Measurements from ENCODE around the gene NFKBIZ. TPM values are rescaled to one million over a fixed set of nuclear protein-coding genes. Genes with fewer than 3 reads are reported as not detected.

Gene NFKBIZ
- total RNA-seq, 2 experiments from 2014 or later: 51.3 to 65.1 TPM

- H3K4me3 Mint-ChIP-seq: peak overlapping the region; percentile 96
- ATAC-seq: no peak
- DNase-seq: no peak
- CTCF ChIA-PET: interaction anchor here (0.7 to 2.2 kb wide), 4 partner anchors 9 to 377 kb away, joined by 3 to 8 read pairs (median 3); no protein-coding TSS in a partner anchor
- no peaks in the 10 kb centered on the region for H3K9me3 Mint-ChIP-seq (ENCODE audit: low read depth)
- H3K27ac Mint-ChIP-seq: peak overlapping the region; percentile 73
- peaks cover 33% of the 10 kb centered on the region for H3K4me1 Mint-ChIP-seq
- H3K27me3 Mint-ChIP-seq: no peaks in the 10 kb centered on the region
- peaks cover 36% of the 10 kb centered on the region for H3K36me3 Mint-ChIP-seq
Measured at GRCh38 chr3:101848326-101848725, 988 bp upstream of the NFKBIZ start.

- peak; percentile 48 for ATAC-seq
- CTCF ChIA-PET: interaction anchor here (0.7 to 2.2 kb wide), 15 partner anchors 20 to 379 kb away, joined by 3 to 11 read pairs (median 3); partner anchors contain the start of genes PCNP and RPL24
Measured at GRCh38 chr3:101849714-101850245, 466 bp downstream of the NFKBIZ start.

GRCh38 chr3:101850246-101851051, 1.1 kb downstream of the NFKBIZ start:
- Mint-ChIP-seq H3K27ac (peak overlapping the region; percentile 99), H3K27me3 (no peaks in the 10 kb centered on the region), H3K9me3 (ENCODE audit: low read depth) (no peaks in the 10 kb centered on the region), H3K4me3 (peak overlapping the region; percentile 96), H3K4me1 (peaks cover 47% of the 10 kb centered on the region), H3K36me3 (peaks cover 54% of the 10 kb centered on the region)
- CTCF ChIA-PET: interaction anchor here (0.7 to 2.2 kb wide), 15 partner anchors 20 to 379 kb away, joined by 3 to 11 read pairs (median 4); partner anchors contain the start of genes PCNP and RPL24
- ATAC-seq (peak; percentile 8), DNase-seq (peak; percentile 81)

More at GRCh38 chr3:101849714-101850245, 466 bp downstream of the NFKBIZ start:
- Mint-ChIP-seq H3K4me3 (peak overlapping the region; percentile 96), H3K36me3 (peaks cover 47% of the 10 kb centered on the region), H3K4me1 (peaks cover 41% of the 10 kb centered on the region), H3K27ac (peak overlapping the region; percentile 99), H3K27me3 (no peaks in the 10 kb centered on the region), H3K9me3 (ENCODE audit: low read depth) (no peaks in the 10 kb centered on the region)
- peak; percentile 76 for DNase-seq

GRCh38 chr3:101851072-101851770, 1.9 kb downstream of the NFKBIZ start:
- Mint-ChIP-seq H3K9me3 (ENCODE audit: low read depth) (no peaks in the 10 kb centered on the region), H3K4me1 (peaks cover 49% of the 10 kb centered on the region), H3K27me3 (no peaks in the 10 kb centered on the region), H3K4me3 (peak overlapping the region; percentile 96), H3K36me3 (peaks cover 58% of the 10 kb centered on the region), H3K27ac (peak overlapping the region; percentile 99)
- ATAC-seq (no peak), DNase-seq (no peak)
- CTCF ChIA-PET: interaction anchor here (1.2 to 1.6 kb wide), 2 partner anchors 374 to 378 kb away, joined by 3 to 4 read pairs; no protein-coding TSS in a partner anchor

GRCh38 chr3:101851850-101852714, 2.8 kb downstream of the NFKBIZ start:
- Mint-ChIP-seq H3K4me3 (peak overlapping the region; percentile 96), H3K4me1 (peaks cover 50% of the 10 kb centered on the region), H3K9me3 (ENCODE audit: low read depth) (no peaks in the 10 kb centered on the region), H3K27ac (peak overlapping the region; percentile 99), H3K27me3 (no peaks in the 10 kb centered on the region), H3K36me3 (peaks cover 60% of the 10 kb centered on the region)
- DNase-seq (no peak), ATAC-seq (no peak)
- CTCF ChIA-PET: interaction anchor here (1.0 to 1.6 kb wide), 4 partner anchors 39 to 377 kb away, joined by 3 to 4 read pairs (median 4); no protein-coding TSS in a partner anchor

- no peaks in the 10 kb centered on the region for H3K27me3 Mint-ChIP-seq
- peak overlapping the region; percentile 31 for H3K27ac Mint-ChIP-seq
- peak overlapping the region; percentile 9 for H3K4me3 Mint-ChIP-seq
- H3K4me1 Mint-ChIP-seq: peaks cover 54% of the 10 kb centered on the region
- CTCF ChIA-PET: interaction anchor here (1.0 to 1.1 kb wide), 2 partner anchors 40 to 50 kb away, joined by 3 to 4 read pairs; no protein-coding TSS in a partner anchor
- peaks cover 69% of the 10 kb centered on the region for H3K36me3 Mint-ChIP-seq
- no peaks in the 10 kb centered on the region for H3K9me3 Mint-ChIP-seq (ENCODE audit: low read depth)
- no peak for ATAC-seq
- no peak for DNase-seq
Measured at GRCh38 chr3:101852983-101853840, 3.9 kb downstream of the NFKBIZ start.

GRCh38 chr3:101853982-101854381, 4.7 kb downstream of the NFKBIZ start:
- no peak for ATAC-seq
- H3K4me1 Mint-ChIP-seq: peaks cover 55% of the 10 kb centered on the region
- peaks cover 76% of the 10 kb centered on the region for H3K36me3 Mint-ChIP-seq
- H3K9me3 Mint-ChIP-seq (ENCODE audit: low read depth): no peaks in the 10 kb centered on the region
- no peak for DNase-seq
- CTCF ChIA-PET: no interaction called here
- H3K4me3 Mint-ChIP-seq: no peak overlapping the region
- H3K27ac Mint-ChIP-seq: no peak overlapping the region
- no peaks in the 10 kb centered on the region for H3K27me3 Mint-ChIP-seq

GRCh38 chr3:101854608-101855304, 5.4 kb downstream of the NFKBIZ start:
- H3K27me3 Mint-ChIP-seq: no peaks in the 10 kb centered on the region
- no peak overlapping the region for H3K4me3 Mint-ChIP-seq
- peaks cover 59% of the 10 kb centered on the region for H3K4me1 Mint-ChIP-seq
- CTCF ChIA-PET: no interaction called here
- DNase-seq (no peak), ATAC-seq (no peak)
- peak overlapping the region; percentile 20 for H3K27ac Mint-ChIP-seq
- peaks cover 83% of the 10 kb centered on the region for H3K36me3 Mint-ChIP-seq
- H3K9me3 Mint-ChIP-seq (ENCODE audit: low read depth): no peaks in the 10 kb centered on the region

- CTCF ChIA-PET: interaction anchor here (1.8 to 2.6 kb wide), 2 partner anchors 368 to 372 kb away, joined by 7 to 9 read pairs; no protein-coding TSS in a partner anchor
- ATAC-seq: no peak
- Mint-ChIP-seq H3K4me3 (no peak overlapping the region), H3K36me3 (peaks cover 84% of the 10 kb centered on the region), H3K4me1 (peaks cover 47% of the 10 kb centered on the region), H3K27ac (no peak overlapping the region), H3K27me3 (no peaks in the 10 kb centered on the region), H3K9me3 (ENCODE audit: low read depth) (no peaks in the 10 kb centered on the region)
- DNase-seq: no peak
Measured at GRCh38 chr3:101857301-101857741, 8.0 kb downstream of the NFKBIZ start.

- CTCF ChIA-PET: interaction anchor here (2.6 kb wide), 1 partner anchor 366 kb away, joined by 9 read pairs; no protein-coding TSS in a partner anchor
- Mint-ChIP-seq H3K36me3 (peaks cover 75% of the 10 kb centered on the region), H3K4me1 (peaks cover 35% of the 10 kb centered on the region), H3K4me3 (no peak overlapping the region), H3K27me3 (no peaks in the 10 kb centered on the region), H3K27ac (no peak overlapping the region), H3K9me3 (ENCODE audit: low read depth) (no peaks in the 10 kb centered on the region)
- no peak for ATAC-seq
- DNase-seq: no peak
Measured at GRCh38 chr3:101858464-101859030, 9.2 kb downstream of the NFKBIZ start.

GRCh38 chr3:101859882-101860448, 10.7 kb downstream of the NFKBIZ start:
- CTCF ChIA-PET: no interaction called here
- H3K27ac Mint-ChIP-seq: no peak overlapping the region
- no peaks in the 10 kb centered on the region for H3K9me3 Mint-ChIP-seq (ENCODE audit: low read depth)
- H3K27me3 Mint-ChIP-seq: no peaks in the 10 kb centered on the region
- H3K4me1 Mint-ChIP-seq: peaks cover 28% of the 10 kb centered on the region
- peaks cover 63% of the 10 kb centered on the region for H3K36me3 Mint-ChIP-seq
- DNase-seq: no peak
- no peak for ATAC-seq
- H3K4me3 Mint-ChIP-seq: no peak overlapping the region
